GM12891 (cell line): Measurements from ENCODE around the gene CMIP.

Source experiments
- POLR2A ChIP-seq: IDR thresholded peaks from 2 replicates; pipeline ENCODE4 v1.6.1; 2011; ENCODE audit warnings: low read depth, low read length, control low read depth
- POLR2AphosphoS5 ChIP-seq: IDR thresholded peaks from 2 replicates; pipeline ENCODE4 v1.6.1; 2011; ENCODE audit warnings: low read depth, low read length, control low read depth
- TAF1 ChIP-seq: IDR thresholded peaks from 2 replicates; pipeline ENCODE4 v1.6.1; 2011; ENCODE audit warnings: low read depth, low read length, control low read depth

DNA sequence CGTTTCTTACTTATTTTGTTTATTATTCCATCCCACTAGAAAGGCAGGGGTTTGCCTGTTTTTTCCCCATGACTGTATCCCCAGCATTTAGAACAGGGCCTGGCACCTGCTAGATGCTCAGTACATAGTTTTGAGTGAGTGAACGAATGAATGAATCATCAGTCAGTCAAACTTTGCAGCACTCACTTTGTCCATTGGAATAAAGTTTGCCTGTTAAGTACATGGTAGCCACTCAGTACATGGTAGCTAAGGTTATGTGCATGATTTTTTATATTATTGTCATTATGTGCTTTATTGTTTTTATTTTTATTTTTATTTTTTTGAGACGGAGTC lies 88.5 kb downstream of the CMIP start:
- no peak for TF ChIP-seq POLR2A
- no peak for TF ChIP-seq TAF1
- TF ChIP-seq POLR2AphosphoS5 = no peak
